GM12874 (cell line): ENCODE measurements around the gene TLE5.

ENCODE experiments used
- CTCF ChIP-seq: IDR thresholded peaks from 2 replicates; pipeline ENCODE4 v1.5.1; 2011; ENCODE audit warnings: low read depth, mild to moderate bottlenecking, control low read depth, low read length, moderate library complexity; ENCODE audit not compliant: insufficient read depth

Gene TLE5

GRCh38 chr19:3105641-3106508 lies 43.6 kb upstream of the TLE5 start:
- TF ChIP-seq CTCF = no peak

GRCh38 chr19:3104708-3104983 lies 42.4 kb upstream of the TLE5 start:
- TF ChIP-seq CTCF = no peak

GRCh38 chr19:3102239-3103140 lies 40.2 kb upstream of the TLE5 start:
- TF ChIP-seq CTCF = no peak

- no peak for TF ChIP-seq CTCF
These were observed 38.7 kb upstream of the TLE5 start for GRCh38 chr19:3100747-3101730.

GRCh38 chr19:3100331-3100730 lies 38.0 kb upstream of the TLE5 start:
- TF ChIP-seq CTCF = no peak

- TF ChIP-seq CTCF = no peak
These were observed 37.3 kb upstream of the TLE5 start for GRCh38 chr19:3099347-3100145.
